K562 (cell line): ENCODE data around the gene TULP4. TPM values are rescaled to one million over a fixed set of nuclear protein-coding genes. Genes with fewer than 3 reads are reported as not detected.
A peak's percentile ranks its signal among the peaks of the same experiment; 100 is the strongest.

Experiments used
- AFF1 ChIP-seq, 2 experiments: fragments of 450-650 bp; IDR thresholded peaks; 2 replicates each; pipeline ENCODE4 v1.6.1; 2018; ENCODE audit warnings: mild to moderate bottlenecking in 2 of 2, low read depth in 1 of 2; ENCODE audit not compliant: partially characterized antibody in 2 of 2
- ARID1B ChIP-seq: fragments of 450-650 bp; IDR thresholded peaks from 2 replicates; pipeline ENCODE4 v1.6.1; 2016; ENCODE audit warnings: antibody characterized with exemption, mild to moderate bottlenecking, inconsistent platforms
- CBFA2T2 ChIP-seq: fragments of 450-650 bp; conservative IDR thresholded peaks from 2 replicates; pipeline ENCODE4 v1.6.1; 2017; ENCODE audit warnings: mild to moderate bottlenecking
- CBX3 ChIP-seq, 2 experiments: IDR thresholded peaks; 1 replicate in 1 of 2; 2 replicates in 1 of 2; pipeline ENCODE4 v1.6.1; 2012; ENCODE audit warnings: inconsistent platforms in 2 of 2, low read length in 2 of 2, borderline replicate concordance in 1 of 2, control low read depth in 1 of 2
- CREB1 ChIP-seq, 2 experiments: sonication (generic) in 1 of 2; formaldehyde crosslinking in 1 of 2; IDR thresholded peaks; 2 replicates each; pipeline versions ENCODE4 v1.6.1 to v1.8.0; 2012 to 2022; ENCODE audit warnings: inconsistent platforms in 1 of 2, mild to moderate bottlenecking in 1 of 2, missing genetic modification reagents in 1 of 2, moderate library complexity in 1 of 2
- CXXC5 ChIP-seq: fragments of 250-450 bp; sonication (Bioruptor Pico); IDR thresholded peaks from 2 replicates; pipeline ENCODE4 v1.8.0; 2022; ENCODE audit warnings: inconsistent platforms, mild to moderate bottlenecking, moderate library complexity
- MYBL2 ChIP-seq, 2 experiments: fragments of 450-650 bp in 1 of 2; sonication (generic) in 1 of 2; formaldehyde crosslinking in 1 of 2; IDR thresholded peaks; 2 replicates each; pipeline versions ENCODE4 v1.6.1 to v1.8.1; 2017 to 2022; ENCODE audit warnings: borderline replicate concordance in 1 of 2, inconsistent platforms in 1 of 2, low read depth in 1 of 2, mild to moderate bottlenecking in 1 of 2, missing genetic modification reagents in 1 of 2, moderate library complexity in 1 of 2
- NFIC ChIP-seq: fragments of 450-650 bp; IDR thresholded peaks from 2 replicates; pipeline ENCODE4 v1.6.1; 2017; ENCODE audit warnings: mild to moderate bottlenecking, inconsistent platforms
- NFYB ChIP-seq: IDR thresholded peaks from 2 replicates; pipeline ENCODE4 v1.6.1; 2011; ENCODE audit warnings: mild to moderate bottlenecking, moderate library complexity; ENCODE audit not compliant: insufficient read length; ENCODE audit errors: extremely low read depth
- NR2C1 ChIP-seq, 2 experiments: fragments of 450-650 bp; IDR thresholded peaks; 2 replicates each; pipeline ENCODE4 v1.6.1; 2017; ENCODE audit warnings: mild to moderate bottlenecking in 2 of 2, antibody characterized with exemption in 1 of 2, inconsistent platforms in 1 of 2, missing compliant biosample characterization in 1 of 2, missing genetic modification characterization in 1 of 2
- POLR2H ChIP-seq: IDR thresholded peaks from 2 replicates; pipeline ENCODE4 v1.6.1; 2016; ENCODE audit warnings: missing genetic modification characterization, low read depth, mild to moderate bottlenecking, control low read depth, missing compliant biosample characterization, moderate library complexity
- RBM25 ChIP-seq: fragments of 200-400 bp; formaldehyde crosslinking; IDR thresholded peaks from 2 replicates; pipeline ENCODE4 v1.6.1; 2018; ENCODE audit warnings: low read length, low read depth, moderate library complexity; ENCODE audit not compliant: severe bottlenecking
- SAFB ChIP-seq: fragments of 200-400 bp; formaldehyde crosslinking; IDR thresholded peaks from 2 replicates; pipeline ENCODE4 v1.6.1; 2017; ENCODE audit warnings: low read depth, low read length, borderline replicate concordance
- TCF3 ChIP-seq: sonication (generic); formaldehyde crosslinking; IDR thresholded peaks from 2 replicates; pipeline ENCODE4 v1.4.0; 2020; ENCODE audit warnings: mild to moderate bottlenecking, missing genetic modification reagents
- ZNF717 ChIP-seq: fragments of 250-450 bp; sonication (Bioruptor Pico); IDR thresholded peaks from 2 replicates; pipeline ENCODE4 v1.5.0; 2021
- polyA plus RNA-seq, 8 experiments: library from polyadenylated mRNA; depleted of rRNA in 4 of 8; stranded (reverse) in 5 of 8; unstranded in 3 of 8; fragments of >200 nt; fragmentation: Nextera tagmentation in 2 of 8; fragmentation: Illumina TruSeq in 1 of 8; extraction: Ambion mirVana in 2 of 8; extraction: Trizol in 1 of 8; gene quantifications; 2 replicates each; pipeline versions ENCODE4 v1.2.1 to v1.2.3, GENCODE V29; 2011 to 2014; ENCODE audit warnings: inconsistent platforms in 1 of 8, missing spikeins in 1 of 8
- total RNA-seq, 7 experiments: library from RNA; depleted of rRNA in 6 of 7; stranded (reverse); fragments of >200 nt in 6 of 7; fragmentation: Illumina TruSeq in 2 of 7; extraction: Trizol in 2 of 7; gene quantifications; 2 replicates each; pipeline versions ENCODE4 v1.2.1 to v1.2.3, GENCODE V29; 2011 to 2021; ENCODE audit warnings: low replicate concordance in 1 of 7
- TF ChIP-seq, protein P1 (sequence below): sonication (generic); formaldehyde crosslinking; IDR thresholded peaks from 2 replicates; pipeline ENCODE4 v1.4.0; 2020; ENCODE audit warnings: mild to moderate bottlenecking, missing genetic modification reagents
- TF ChIP-seq, protein P2 (sequence below): sonication (generic); formaldehyde crosslinking; IDR thresholded peaks from 2 replicates; pipeline ENCODE4 v1.8.0; 2022; ENCODE audit warnings: missing genetic modification reagents, mild to moderate bottlenecking, borderline replicate concordance

TULP4 gene
- total and polyA plus RNA-seq, 9 of the 15 experiments (the other 6 are each of a cell fraction or from before 2014, with no cell fraction given), result 1.2 to 50.4 (median 11.0) TPM

GRCh38 chr6:158475344-158476302 lies 163.4 kb downstream of the TULP4 start (continued):
- TF ChIP-seq, protein P1, sequence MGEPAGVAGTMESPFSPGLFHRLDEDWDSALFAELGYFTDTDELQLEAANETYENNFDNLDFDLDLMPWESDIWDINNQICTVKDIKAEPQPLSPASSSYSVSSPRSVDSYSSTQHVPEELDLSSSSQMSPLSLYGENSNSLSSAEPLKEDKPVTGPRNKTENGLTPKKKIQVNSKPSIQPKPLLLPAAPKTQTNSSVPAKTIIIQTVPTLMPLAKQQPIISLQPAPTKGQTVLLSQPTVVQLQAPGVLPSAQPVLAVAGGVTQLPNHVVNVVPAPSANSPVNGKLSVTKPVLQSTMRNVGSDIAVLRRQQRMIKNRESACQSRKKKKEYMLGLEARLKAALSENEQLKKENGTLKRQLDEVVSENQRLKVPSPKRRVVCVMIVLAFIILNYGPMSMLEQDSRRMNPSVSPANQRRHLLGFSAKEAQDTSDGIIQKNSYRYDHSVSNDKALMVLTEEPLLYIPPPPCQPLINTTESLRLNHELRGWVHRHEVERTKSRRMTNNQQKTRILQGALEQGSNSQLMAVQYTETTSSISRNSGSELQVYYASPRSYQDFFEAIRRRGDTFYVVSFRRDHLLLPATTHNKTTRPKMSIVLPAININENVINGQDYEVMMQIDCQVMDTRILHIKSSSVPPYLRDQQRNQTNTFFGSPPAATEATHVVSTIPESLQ, result no peak
- TF ChIP-seq, protein P2, sequence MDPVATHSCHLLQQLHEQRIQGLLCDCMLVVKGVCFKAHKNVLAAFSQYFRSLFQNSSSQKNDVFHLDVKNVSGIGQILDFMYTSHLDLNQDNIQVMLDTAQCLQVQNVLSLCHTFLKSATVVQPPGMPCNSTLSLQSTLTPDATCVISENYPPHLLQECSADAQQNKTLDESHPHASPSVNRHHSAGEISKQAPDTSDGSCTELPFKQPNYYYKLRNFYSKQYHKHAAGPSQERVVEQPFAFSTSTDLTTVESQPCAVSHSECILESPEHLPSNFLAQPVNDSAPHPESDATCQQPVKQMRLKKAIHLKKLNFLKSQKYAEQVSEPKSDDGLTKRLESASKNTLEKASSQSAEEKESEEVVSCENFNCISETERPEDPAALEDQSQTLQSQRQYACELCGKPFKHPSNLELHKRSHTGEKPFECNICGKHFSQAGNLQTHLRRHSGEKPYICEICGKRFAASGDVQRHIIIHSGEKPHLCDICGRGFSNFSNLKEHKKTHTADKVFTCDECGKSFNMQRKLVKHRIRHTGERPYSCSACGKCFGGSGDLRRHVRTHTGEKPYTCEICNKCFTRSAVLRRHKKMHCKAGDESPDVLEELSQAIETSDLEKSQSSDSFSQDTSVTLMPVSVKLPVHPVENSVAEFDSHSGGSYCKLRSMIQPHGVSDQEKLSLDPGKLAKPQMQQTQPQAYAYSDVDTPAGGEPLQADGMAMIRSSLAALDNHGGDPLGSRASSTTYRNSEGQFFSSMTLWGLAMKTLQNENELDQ (CRISPR knock-in tag), result no peak
- TF ChIP-seq ZNF717 (CRISPR knock-in tag), result no peak
- no peak for TF ChIP-seq SAFB
- no peak for TF ChIP-seq CBFA2T2
- no peak for TF ChIP-seq CREB1 (IDR thresholded peaks at IDR 0.05)
- 0 out of 2 replicates have a peak, but pooled peaks have one; percentile 33 for TF ChIP-seq CREB1 (CRISPR knock-in tag; IDR thresholded peaks at IDR 0.05)
- no peak for TF ChIP-seq RBM25
- TF ChIP-seq POLR2H (tag), result no peak
- no peak for TF ChIP-seq NFYB
- TF ChIP-seq ARID1B, result peak; percentile 47
- TF ChIP-seq TCF3 (CRISPR knock-in tag), result peak; percentile 32; the same call in 1 of the 2 replicates
- no peak for TF ChIP-seq NR2C1 (IDR thresholded peaks at IDR 0.05)
- TF ChIP-seq NR2C1 (tag; IDR thresholded peaks at IDR 0.05), result no peak
- no peak for TF ChIP-seq NFIC
- TF ChIP-seq CXXC5 (CRISPR knock-in tag), result 0 out of 2 replicates have a peak, but pooled peaks have one; percentile 22
- no peak for TF ChIP-seq CBX3 (IDR thresholded peaks at IDR 0.05; ENCODE audit: borderline replicate concordance in 1 of 2, low read length in 2 of 2)
- no peak for TF ChIP-seq MYBL2 (IDR thresholded peaks at IDR 0.05; ENCODE audit: low read depth)
- TF ChIP-seq MYBL2 (CRISPR knock-in tag; IDR thresholded peaks at IDR 0.05; ENCODE audit: borderline replicate concordance), result no peak
- no peak for TF ChIP-seq AFF1 (IDR thresholded peaks at IDR 0.05; ENCODE audit: low read depth in 1 of 2, partially characterized antibody in 2 of 2)
